NCI-H2107 treated with DMSO at 0.1 percent for 48 hours (cell line): Measurements from ENCODE around the gene LYST.
"Not testable (repeated sequence)": the region's sequence is repeated elsewhere in the genome, so short reads cannot be mapped to it uniquely, and the experiment has no call there.

Source experiments
- DNase-seq: peaks from one replicate; lab custom pipeline; 2025; ENCODE audit not compliant: unreplicated experiment; lab: John Stamatoyannopoulos, UW

LYST gene

GRCh38 chr1:235642011-235642942, 224.4 kb downstream of the LYST start:
- DNase-seq: peak; percentile 90

GRCh38 chr1:235640580-235640979, 226.1 kb downstream of the LYST start:
- no peak for DNase-seq

- no peak for DNase-seq
Measured at GRCh38 chr1:235639226-235640205, 227.2 kb downstream of the LYST start.

- DNase-seq: not testable (repeated sequence)
Measured at GRCh38 chr1:235638612-235639011, 228.1 kb downstream of the LYST start.

- no peak for DNase-seq
Measured at GRCh38 chr1:235637756-235638534, 228.8 kb downstream of the LYST start.

GRCh38 chr1:235635938-235636662, 230.6 kb downstream of the LYST start:
- no peak for DNase-seq

- DNase-seq: no peak
Measured at GRCh38 chr1:235632506-235633401, 234.0 kb downstream of the LYST start.

- no peak for DNase-seq
Measured at GRCh38 chr1:235631816-235632215, 234.9 kb downstream of the LYST start.

GRCh38 chr1:235628316-235629005, 238.2 kb downstream of the LYST start:
- no peak for DNase-seq

GRCh38 chr1:235625831-235626230, 240.9 kb downstream of the LYST start:
- DNase-seq: no peak

GRCh38 chr1:235625340-235625739, 241.4 kb downstream of the LYST start:
- no peak for DNase-seq

- no peak for DNase-seq
Measured at GRCh38 chr1:235624721-235625333, 241.9 kb downstream of the LYST start.

- no peak for DNase-seq
Measured at GRCh38 chr1:235622936-235623779, 243.5 kb downstream of the LYST start.

- not testable (repeated sequence) for DNase-seq
Measured at GRCh38 chr1:235619149-235619548, 247.6 kb downstream of the LYST start.

GRCh38 chr1:235617808-235618207, 248.9 kb downstream of the LYST start:
- DNase-seq: no peak

- no peak for DNase-seq
Measured at GRCh38 chr1:235617140-235617539, 249.6 kb downstream of the LYST start.

GRCh38 chr1:235614442-235614954, 252.2 kb downstream of the LYST start:
- DNase-seq: no peak
